Esophagus squamous epithelium (tissue), 4 donors: Measurements from ENCODE around the gene MVK.

Source experiments
- CTCF ChIP-seq, 6 experiments: fragments of 450-650 bp in 4 of 6; fragments of 200-600 bp in 2 of 6; sonication (generic) in 2 of 6; IDR thresholded peaks; one replicate each; pipeline ENCODE4 v1.5.1; 2016 to 2019; ENCODE audit warnings: antibody characterized with exemption in 6 of 6, mild to moderate bottlenecking in 4 of 6, moderate library complexity in 4 of 6
- POLR2A ChIP-seq, 4 donors: fragments of 450-650 bp; IDR thresholded peaks; one replicate each; pipeline ENCODE4 v1.6.1; 2017; ENCODE audit warnings: antibody characterized with exemption in 4 of 4, mild to moderate bottlenecking in 4 of 4, moderate library complexity in 3 of 4

- TF ChIP-seq CTCF (IDR thresholded peaks at IDR 0.05) (no peak), POLR2A (IDR thresholded peaks at IDR 0.05) (no peak)
Observed at GRCh38 chr12:109630107-109630506, 56.5 kb downstream of the MVK start.
